OCI-LY7 (cell line): ENCODE measurements around the gene IL1RAPL2.

ENCODE experiments used
- CTCF ChIP-seq: fragments of 200-600 bp; sonication (generic); conservative IDR thresholded peaks from 2 replicates; pipeline ENCODE4 v1.5.1; 2014; ENCODE audit warnings: mild to moderate bottlenecking, antibody characterized with exemption, low read length, moderate library complexity, mixed read lengths
- EZH2phosphoT487 ChIP-seq: fragments of 200-600 bp; sonication (generic); IDR thresholded peaks from 2 replicates; pipeline ENCODE4 v1.6.1; 2018; ENCODE audit warnings: low read depth, borderline replicate concordance, mild to moderate bottlenecking, mixed run types, antibody characterized with exemption, low read length, moderate library complexity, mixed read lengths

DNA sequence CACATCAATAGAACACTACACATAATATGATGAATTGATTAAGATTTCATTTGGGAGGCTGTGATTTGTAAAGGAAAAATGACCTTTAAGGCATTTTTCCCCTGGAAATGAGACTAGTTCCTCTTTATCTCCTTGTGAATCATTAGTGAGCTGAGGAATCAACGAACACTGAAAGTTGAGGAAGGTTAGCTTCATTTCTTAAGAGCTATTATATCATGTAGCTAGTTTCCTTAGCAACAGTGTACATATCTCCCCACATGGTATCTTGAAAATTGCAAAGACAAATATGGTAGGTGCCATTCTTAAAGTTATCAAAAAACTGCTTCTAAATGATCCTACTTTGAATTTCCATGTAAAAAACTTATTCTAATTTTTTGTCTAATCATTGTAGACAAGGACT lies 1128.8 kb downstream of the IL1RAPL2 start:
- TF ChIP-seq CTCF = no peak
- TF ChIP-seq EZH2phosphoT487 = no peak
